RPMI8226 (cell line): ENCODE data around the gene PRPSAP2.
"Not testable (repeated sequence)": the region's sequence is repeated elsewhere in the genome, so short reads cannot be mapped to it uniquely, and the experiment has no call there.

Experiments used
- DNase-seq: peaks from one replicate; pipeline ENCODE4 v3.0.0-alpha.2; 2015

PRPSAP2 gene

GRCh38 chr17:18891541-18891940 lies 33.6 kb downstream of the PRPSAP2 start:
- DNase-seq = no peak

GRCh38 chr17:18896146-18896545 lies 38.2 kb downstream of the PRPSAP2 start:
- DNase-seq = no peak

- no peak for DNase-seq
These were observed 39.0 kb downstream of the PRPSAP2 start for GRCh38 chr17:18896947-18897346.

GRCh38 chr17:18904482-18904881 lies 46.6 kb downstream of the PRPSAP2 start:
- DNase-seq = no peak

GRCh38 chr17:18905226-18905625 lies 47.3 kb downstream of the PRPSAP2 start:
- DNase-seq = no peak

- no peak for DNase-seq
These were observed 52.4 kb downstream of the PRPSAP2 start for GRCh38 chr17:18910326-18910725.

- no peak for DNase-seq
These were observed 53.0 kb downstream of the PRPSAP2 start for GRCh38 chr17:18910881-18911280.

GRCh38 chr17:18916816-18917500 lies 59.0 kb downstream of the PRPSAP2 start:
- no peak for DNase-seq

- no peak for DNase-seq
These were observed 59.6 kb downstream of the PRPSAP2 start for GRCh38 chr17:18917506-18918032.

GRCh38 chr17:18919963-18920362 lies 62.0 kb downstream of the PRPSAP2 start:
- peak; percentile 5 for DNase-seq

- peak; percentile 58 for DNase-seq
These were observed 63.0 kb downstream of the PRPSAP2 start for GRCh38 chr17:18920911-18921441.

GRCh38 chr17:18921485-18921884 lies 63.6 kb downstream of the PRPSAP2 start:
- no peak for DNase-seq

- peak; percentile 72 for DNase-seq
These were observed 64.1 kb downstream of the PRPSAP2 start for GRCh38 chr17:18921912-18922451.

GRCh38 chr17:18922596-18922995 lies 64.7 kb downstream of the PRPSAP2 start:
- not testable (repeated sequence) for DNase-seq

GRCh38 chr17:18925187-18925586 lies 67.3 kb downstream of the PRPSAP2 start:
- no peak for DNase-seq

GRCh38 chr17:18928628-18929125 lies 70.7 kb downstream of the PRPSAP2 start:
- DNase-seq = no peak

GRCh38 chr17:18932360-18933055 lies 74.6 kb downstream of the PRPSAP2 start:
- DNase-seq = no peak

GRCh38 chr17:18933102-18934058 lies 75.4 kb downstream of the PRPSAP2 start:
- DNase-seq = no peak

GRCh38 chr17:18937981-18938691 lies 80.2 kb downstream of the PRPSAP2 start:
- no peak for DNase-seq

- DNase-seq = no peak
These were observed 80.7 kb downstream of the PRPSAP2 start for GRCh38 chr17:18938692-18939023.

- no peak for DNase-seq
These were observed 86.7 kb downstream of the PRPSAP2 start for GRCh38 chr17:18944646-18945045.

GRCh38 chr17:18946536-18946935 lies 88.6 kb downstream of the PRPSAP2 start:
- DNase-seq = no peak
